ENCODE data around the gene XPO6. TPM values are rescaled to one million over a fixed set of nuclear protein-coding genes. Genes with fewer than 3 reads are reported as not detected.
"Not testable (repeated sequence)": the region's sequence is repeated elsewhere in the genome, so short reads cannot be mapped to it uniquely, and the experiment has no call there.

XPO6 gene
- total RNA-seq, 4 donors from 2014 or later: 72.9 to 251 (median 86.4) TPM

- no peak for DNase-seq
- Histone ChIP-seq H3K27ac (no peak overlapping the region), H3K36me3 (no peaks in the 10 kb centered on the region), H3K4me1 (no peaks in the 10 kb centered on the region), H3K4me3 (no peak overlapping the region), H3K27me3 (no peaks in the 10 kb centered on the region), H3K9me3 (no peaks in the 10 kb centered on the region)
- intact Hi-C loops (cut with DNase I; ENCODE audit: low total_unique reads): no loop called here
- TF ChIP-seq CTCF (IDR thresholded peaks at IDR 0.05) (no peak), POLR2A (IDR thresholded peaks at IDR 0.05) (no peak)
These were observed 94.6 kb downstream of the XPO6 start for GRCh38 chr16:28117168-28117565.

GRCh38 chr16:28115866-28116265 is 95.9 kb downstream of the XPO6 start:
- H3K4me1 ChIP-seq; DNase-seq; H3K36me3 ChIP-seq; intact Hi-C loops (cut with DNase I; ENCODE audit: low total_unique reads); H3K27me3 ChIP-seq; H3K9me3 ChIP-seq; H3K27ac ChIP-seq; H3K4me3 ChIP-seq: not testable (repeated sequence)

- no peak overlapping the region for H3K27ac ChIP-seq
- DNase-seq: no peak
- H3K4me3 ChIP-seq: no peak overlapping the region
- no peaks in the 10 kb centered on the region for H3K27me3 ChIP-seq
- no peaks in the 10 kb centered on the region for H3K9me3 ChIP-seq
- no peaks in the 10 kb centered on the region for H3K4me1 ChIP-seq
- TF ChIP-seq POLR2A (IDR thresholded peaks at IDR 0.05) (no peak), CTCF (IDR thresholded peaks at IDR 0.05) (no peak)
- intact Hi-C loops (cut with DNase I; ENCODE audit: low total_unique reads): no loop called here
- no peaks in the 10 kb centered on the region for H3K36me3 ChIP-seq
These were observed 98.9 kb downstream of the XPO6 start for GRCh38 chr16:28112908-28113307.

GRCh38 chr16:28110977-28111376 is 100.8 kb downstream of the XPO6 start:
- H3K27ac ChIP-seq: no peak overlapping the region
- H3K4me3 ChIP-seq: no peak overlapping the region
- intact Hi-C loops (cut with DNase I; ENCODE audit: low total_unique reads): no loop called here
- no peaks in the 10 kb centered on the region for H3K27me3 ChIP-seq
- DNase-seq: no peak
- H3K9me3 ChIP-seq: no peaks in the 10 kb centered on the region
- no peak for TF ChIP-seq POLR2A (IDR thresholded peaks at IDR 0.05)
- no peak for TF ChIP-seq CTCF (IDR thresholded peaks at IDR 0.05)
- H3K36me3 ChIP-seq: no peaks in the 10 kb centered on the region
- no peaks in the 10 kb centered on the region for H3K4me1 ChIP-seq

GRCh38 chr16:28110479-28110878 is 101.3 kb downstream of the XPO6 start:
- no peaks in the 10 kb centered on the region for H3K9me3 ChIP-seq
- DNase-seq: no peak
- no peaks in the 10 kb centered on the region for H3K4me1 ChIP-seq
- H3K4me3 ChIP-seq: no peak overlapping the region
- H3K36me3 ChIP-seq: no peaks in the 10 kb centered on the region
- intact Hi-C loops (cut with DNase I; ENCODE audit: low total_unique reads): no loop called here
- TF ChIP-seq CTCF (IDR thresholded peaks at IDR 0.05) (no peak), POLR2A (IDR thresholded peaks at IDR 0.05) (no peak)
- no peaks in the 10 kb centered on the region for H3K27me3 ChIP-seq
- no peak overlapping the region for H3K27ac ChIP-seq

- no peak for TF ChIP-seq POLR2A (IDR thresholded peaks at IDR 0.05)
- no peak for TF ChIP-seq CTCF (IDR thresholded peaks at IDR 0.05)
- H3K9me3 ChIP-seq: no peaks in the 10 kb centered on the region
- DNase-seq: no peak
- H3K27ac ChIP-seq: no peak overlapping the region
- intact Hi-C loops (cut with DNase I; ENCODE audit: low total_unique reads): no loop called here
- no peaks in the 10 kb centered on the region for H3K27me3 ChIP-seq
- H3K36me3 ChIP-seq: no peaks in the 10 kb centered on the region
- H3K4me1 ChIP-seq: no peaks in the 10 kb centered on the region
- no peak overlapping the region for H3K4me3 ChIP-seq
These were observed 101.7 kb downstream of the XPO6 start for GRCh38 chr16:28110074-28110473.
